ENCODE results near the gene PTHLH.

DNA sequence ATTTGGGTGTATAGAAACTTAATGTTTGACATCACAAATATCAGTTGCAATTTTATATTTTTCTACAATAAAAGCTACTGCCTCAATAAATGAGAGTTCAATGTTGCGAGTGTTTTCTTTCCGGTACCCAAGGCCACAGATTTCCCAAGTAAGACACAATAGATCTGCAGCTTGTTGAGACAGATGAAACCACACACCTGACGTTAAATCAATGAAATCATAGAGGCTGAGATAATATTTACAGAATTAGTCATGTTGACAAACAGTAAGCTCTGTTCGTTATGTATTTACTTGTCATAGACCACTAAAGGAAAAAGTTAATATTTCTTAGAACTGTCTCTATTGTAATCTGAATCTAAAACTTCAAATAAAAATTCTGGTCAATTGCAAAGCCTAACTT lies 49.2 kb upstream of the PTHLH start:
- TF ChIP-seq, protein P1, sequence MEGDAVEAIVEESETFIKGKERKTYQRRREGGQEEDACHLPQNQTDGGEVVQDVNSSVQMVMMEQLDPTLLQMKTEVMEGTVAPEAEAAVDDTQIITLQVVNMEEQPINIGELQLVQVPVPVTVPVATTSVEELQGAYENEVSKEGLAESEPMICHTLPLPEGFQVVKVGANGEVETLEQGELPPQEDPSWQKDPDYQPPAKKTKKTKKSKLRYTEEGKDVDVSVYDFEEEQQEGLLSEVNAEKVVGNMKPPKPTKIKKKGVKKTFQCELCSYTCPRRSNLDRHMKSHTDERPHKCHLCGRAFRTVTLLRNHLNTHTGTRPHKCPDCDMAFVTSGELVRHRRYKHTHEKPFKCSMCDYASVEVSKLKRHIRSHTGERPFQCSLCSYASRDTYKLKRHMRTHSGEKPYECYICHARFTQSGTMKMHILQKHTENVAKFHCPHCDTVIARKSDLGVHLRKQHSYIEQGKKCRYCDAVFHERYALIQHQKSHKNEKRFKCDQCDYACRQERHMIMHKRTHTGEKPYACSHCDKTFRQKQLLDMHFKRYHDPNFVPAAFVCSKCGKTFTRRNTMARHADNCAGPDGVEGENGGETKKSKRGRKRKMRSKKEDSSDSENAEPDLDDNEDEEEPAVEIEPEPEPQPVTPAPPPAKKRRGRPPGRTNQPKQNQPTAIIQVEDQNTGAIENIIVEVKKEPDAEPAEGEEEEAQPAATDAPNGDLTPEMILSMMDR (IDR thresholded peaks at IDR 0.05; ENCODE audit: poor library complexity), result no peak
- no peak for TF ChIP-seq EZH2 (IDR thresholded peaks at IDR 0.05; ENCODE audit: borderline replicate concordance)
